ENCODE measurements around the gene SRRM5. TPM values are rescaled to one million over a fixed set of nuclear protein-coding genes. Genes with fewer than 3 reads are reported as not detected.

Gene SRRM5
- total RNA-seq, 1 experiment from 2014 or later: 0.70 TPM

DNA sequence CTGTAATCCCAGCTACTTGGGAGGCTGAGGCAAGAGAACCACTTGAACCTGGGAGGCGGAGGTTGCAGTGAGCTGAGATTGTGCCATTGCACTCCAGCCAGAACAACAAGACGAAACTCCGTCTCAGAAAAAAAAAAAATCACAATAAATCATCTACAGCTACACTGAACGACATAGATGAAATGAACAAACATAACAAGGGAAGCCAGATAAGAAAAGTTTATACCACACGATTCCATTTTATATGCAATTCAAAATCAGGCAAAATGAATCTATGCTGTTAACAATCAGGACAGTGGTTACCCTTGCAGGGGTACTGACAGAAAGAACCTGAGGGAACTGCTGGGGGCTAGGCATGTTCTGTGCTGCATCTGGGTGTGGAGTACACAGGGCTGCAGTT, 42.2 kb upstream of the SRRM5 start:
- Histone ChIP-seq H2BK5ac (ENCODE audit: insufficient read length, low read length) (no peak overlapping the region), H3K14ac (ENCODE audit: insufficient read depth, low read length) (no peak overlapping the region), H3T11ph (ENCODE audit: low read length) (no peak overlapping the region), H3K79me1 (ENCODE audit: insufficient read depth, low read depth, low read length, poor library complexity, severe bottlenecking) (no peaks in the 10 kb centered on the region), H3K79me2 (ENCODE audit: insufficient read depth, low read length) (no peaks in the 10 kb centered on the region; the same call in 1 of the 2 replicates), H3K4me2 (ENCODE audit: insufficient read depth, insufficient read length, low read length) (no peak overlapping the region), H3K9me3 (ENCODE audit: control insufficient read depth, low read depth, low read length) (no peaks in the 10 kb centered on the region), H3K4ac (ENCODE audit: low read depth, low read length) (no peak overlapping the region), H4K5ac (ENCODE audit: insufficient read length, low read depth, low read length) (no peak overlapping the region), H3K27me3 (ENCODE audit: insufficient read depth, low read length) (no peaks in the 10 kb centered on the region), H3K18ac (ENCODE audit: insufficient read length, low read depth, low read length) (no peak overlapping the region), H3K23me2 (ENCODE audit: insufficient read length, low read depth, low read length, poor library complexity, severe bottlenecking) (peaks cover under 1% of the 10 kb centered on the region), H3K4me1 (ENCODE audit: insufficient read depth, low read length) (no peaks in the 10 kb centered on the region), H2BK120ac (ENCODE audit: low read depth, low read length, poor library complexity, severe bottlenecking) (no peak overlapping the region), H3K23ac (ENCODE audit: insufficient read length, low read depth, low read length) (no peak overlapping the region), H4K20me1 (ENCODE audit: control insufficient read depth, insufficient read depth, insufficient read length) (no peaks in the 10 kb centered on the region), H3K27ac (ENCODE audit: insufficient read length, low read depth, low read length) (no peak overlapping the region), H4K91ac (ENCODE audit: insufficient read length, low read depth, low read length) (no peak overlapping the region), H2BK15ac (ENCODE audit: low read depth, low read length) (no peak overlapping the region), H2AFZ (ENCODE audit: low read length) (no peak overlapping the region), H2BK12ac (ENCODE audit: insufficient read length, low read depth, low read length) (no peak overlapping the region), H2AK5ac (ENCODE audit: insufficient read length, low read length) (no peak overlapping the region), H3K56ac (ENCODE audit: insufficient read length, low read depth, low read length) (no peak overlapping the region), H2BK20ac (ENCODE audit: low read depth, low read length, poor library complexity, severe bottlenecking) (no peak overlapping the region), H3K9ac (ENCODE audit: extremely low read depth, insufficient read length, low read length) (no peak overlapping the region), H4K8ac (replicated peaks; ENCODE audit: insufficient read length, low read depth, low read length) (no peak overlapping the region)
- no peak for DNase-seq
- H3K27me3 Mint-ChIP-seq (ENCODE audit: low read depth): no peaks in the 10 kb centered on the region
- no CpG with 5 or more reads among the region's 5 CpGs for WGBS (ENCODE audit: extremely low coverage, insufficient read length, low lambda C conversion rate)
- peaks cover 0 to 24% (median 18%) of the 10 kb centered on the region in 3 experiments; a peak in 6 of 7 replicates for H3K36me3 Mint-ChIP-seq (ENCODE audit: insufficient read depth in 1 of 3, low read depth in 3 of 3)
- peaks cover 5 to 13% of the 10 kb centered on the region in 2 experiments; a peak in 3 of 4 replicates for H3K4me1 Mint-ChIP-seq
- no peaks in the 10 kb centered on the region for H3K9me3 Mint-ChIP-seq
- H3K4me3 Mint-ChIP-seq: no peak overlapping the region
- peak overlapping the region; percentile 34 to 78 (median 62); a peak in 4 of 7 replicates for H3K27ac Mint-ChIP-seq
- TF ChIP-seq, protein P1, sequence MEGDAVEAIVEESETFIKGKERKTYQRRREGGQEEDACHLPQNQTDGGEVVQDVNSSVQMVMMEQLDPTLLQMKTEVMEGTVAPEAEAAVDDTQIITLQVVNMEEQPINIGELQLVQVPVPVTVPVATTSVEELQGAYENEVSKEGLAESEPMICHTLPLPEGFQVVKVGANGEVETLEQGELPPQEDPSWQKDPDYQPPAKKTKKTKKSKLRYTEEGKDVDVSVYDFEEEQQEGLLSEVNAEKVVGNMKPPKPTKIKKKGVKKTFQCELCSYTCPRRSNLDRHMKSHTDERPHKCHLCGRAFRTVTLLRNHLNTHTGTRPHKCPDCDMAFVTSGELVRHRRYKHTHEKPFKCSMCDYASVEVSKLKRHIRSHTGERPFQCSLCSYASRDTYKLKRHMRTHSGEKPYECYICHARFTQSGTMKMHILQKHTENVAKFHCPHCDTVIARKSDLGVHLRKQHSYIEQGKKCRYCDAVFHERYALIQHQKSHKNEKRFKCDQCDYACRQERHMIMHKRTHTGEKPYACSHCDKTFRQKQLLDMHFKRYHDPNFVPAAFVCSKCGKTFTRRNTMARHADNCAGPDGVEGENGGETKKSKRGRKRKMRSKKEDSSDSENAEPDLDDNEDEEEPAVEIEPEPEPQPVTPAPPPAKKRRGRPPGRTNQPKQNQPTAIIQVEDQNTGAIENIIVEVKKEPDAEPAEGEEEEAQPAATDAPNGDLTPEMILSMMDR (conservative IDR thresholded peaks at IDR 0.05): no peak
